IMR-90 (cell line): ENCODE measurements around the gene TP63. TPM values are rescaled to one million over a fixed set of nuclear protein-coding genes. Genes with fewer than 3 reads are reported as not detected.

Source experiments
- ATAC-seq: fragments of 200-7000 bp; cut with Tn5 transposase; 2 replicates; pipeline ENCODE4 v1.9.1; 2020; ENCODE audit warnings: low read depth, mild to moderate bottlenecking, moderate library complexity
- BruUV-seq: library from RNA; stranded (reverse); fragments of 400-500 nt; replicated peaks from 2 replicates; lab custom pipeline; 2021; lab: Mats Ljungman, UMichigan
- CTCF ChIA-PET: fragments of 300-600 bp; formaldehyde crosslinking; extraction: SDS; loops from one replicate; lab custom pipeline; 2021; ENCODE audit warnings: antibody characterized with exemption; lab: Yijun Ruan, JAX
- POLR2A ChIA-PET: fragments of 300-600 bp; sonication (Branson Sonifier 250); formaldehyde crosslinking; loops from one replicate; lab custom pipeline; 2022; ENCODE audit warnings: antibody characterized with exemption; ENCODE audit not compliant: unreplicated experiment; lab: Charles Lee
- DNase-seq: peaks from one replicate; pipeline ENCODE4 v3.0.0; 2013
- H2AFZ ChIP-seq: replicated peaks from 2 replicates; pipeline ENCODE3; 2013; ENCODE audit warnings: low read length, mild to moderate bottlenecking; ENCODE audit not compliant: poor library complexity
- H2AK5ac ChIP-seq: 2 replicates; pipeline ENCODE4 v1.6.1; 2013; ENCODE audit warnings: low read depth, low read length, inconsistent platforms
- H2AK9ac ChIP-seq: replicated peaks from 2 replicates; pipeline ENCODE3; 2013; ENCODE audit warnings: mild to moderate bottlenecking, low read depth, low read length, moderate library complexity; ENCODE audit not compliant: poor library complexity
- H2BK120ac ChIP-seq: 2 replicates; pipeline ENCODE4 v1.6.1; 2013; ENCODE audit warnings: low read depth, low read length, inconsistent platforms
- H2BK15ac ChIP-seq: 3 replicates; pipeline ENCODE4 v1.6.1; 2013; ENCODE audit warnings: low read depth, low read length, inconsistent platforms
- H2BK20ac ChIP-seq: 2 replicates; pipeline ENCODE4 v1.6.1; 2013; ENCODE audit warnings: low read depth, mild to moderate bottlenecking, inconsistent platforms, low read length, moderate library complexity
- H2BK5ac ChIP-seq: 2 replicates; pipeline ENCODE4 v1.6.1; 2013; ENCODE audit warnings: mild to moderate bottlenecking, low read depth, low read length, inconsistent platforms; ENCODE audit not compliant: poor library complexity, severe bottlenecking
- H3K14ac ChIP-seq: replicated peaks from 2 replicates; pipeline ENCODE4 v1.6.1; 2013; ENCODE audit warnings: low read depth, low read length, inconsistent platforms
- H3K18ac ChIP-seq: 2 replicates; pipeline ENCODE4 v1.6.1; 2013; ENCODE audit warnings: low read depth, low read length, control low read depth
- H3K23ac ChIP-seq: 2 replicates; pipeline ENCODE4 v1.6.1; 2013; ENCODE audit warnings: low read depth, low read length, inconsistent platforms
- H3K27ac ChIP-seq: 2 replicates; pipeline ENCODE4 v1.5.1; 2013; ENCODE audit warnings: mild to moderate bottlenecking, control low read depth, low read length; ENCODE audit not compliant: insufficient read depth
- H3K27me3 ChIP-seq: 2 replicates; pipeline ENCODE4 v1.6.1; 2013; ENCODE audit warnings: low read length; ENCODE audit not compliant: control insufficient read depth, insufficient read depth
- H3K36me3 ChIP-seq: 2 replicates; pipeline ENCODE4 v1.6.1; 2013; ENCODE audit warnings: low read length, mixed read lengths; ENCODE audit not compliant: control insufficient read depth, insufficient read depth
- H3K4ac ChIP-seq: 2 replicates; pipeline ENCODE4 v1.6.1; 2013; ENCODE audit warnings: low read depth, low read length, inconsistent platforms
- H3K4me1 ChIP-seq: 2 replicates; pipeline ENCODE4 v1.6.1; 2013; ENCODE audit warnings: low read length, mixed read lengths; ENCODE audit not compliant: control insufficient read depth, insufficient read depth
- H3K4me2 ChIP-seq: 2 replicates; pipeline ENCODE4 v1.6.1; 2013; ENCODE audit warnings: low read depth, mild to moderate bottlenecking, control low read depth, low read length, moderate library complexity
- H3K4me3 ChIP-seq: 2 replicates; pipeline ENCODE4 v1.5.1; 2013; ENCODE audit warnings: low read depth, mild to moderate bottlenecking, control low read depth, low read length, moderate library complexity; ENCODE audit not compliant: insufficient read depth
- H3K56ac ChIP-seq: 2 replicates; pipeline ENCODE4 v1.6.1; 2013; ENCODE audit warnings: low read length, inconsistent platforms; ENCODE audit not compliant: insufficient read depth; ENCODE audit errors: extremely low read depth
- H3K79me1 ChIP-seq, 2 experiments: 2 replicates each; pipeline ENCODE4 v1.6.1; 2013; ENCODE audit warnings: low read length in 2 of 2, inconsistent platforms in 1 of 2, low read depth in 1 of 2
- H3K9ac ChIP-seq: 2 replicates; pipeline ENCODE4 v1.6.1; 2013; ENCODE audit warnings: low read depth, low read length, control low read depth
- H3K9me1 ChIP-seq: 2 replicates; pipeline ENCODE4 v1.6.1; 2013; ENCODE audit warnings: low read length, inconsistent platforms; ENCODE audit not compliant: insufficient read depth
- H3K9me3 ChIP-seq: 2 replicates; pipeline ENCODE4 v1.6.1; 2013; ENCODE audit warnings: low read length; ENCODE audit not compliant: control insufficient read depth, insufficient read depth
- H4K20me1 ChIP-seq: 2 replicates; pipeline ENCODE4 v1.6.1; 2013; ENCODE audit warnings: low read length, inconsistent platforms; ENCODE audit not compliant: insufficient read depth
- H4K5ac ChIP-seq: 2 replicates; pipeline ENCODE4 v1.6.1; 2013; ENCODE audit warnings: mild to moderate bottlenecking, low read depth, low read length, control low read depth
- H4K8ac ChIP-seq, 2 experiments: 2 replicates each; pipeline ENCODE4 v1.6.1; 2013; ENCODE audit warnings: low read depth in 2 of 2, low read length in 2 of 2, control low read depth in 1 of 2, inconsistent platforms in 1 of 2
- H4K91ac ChIP-seq: 2 replicates; pipeline ENCODE4 v1.6.1; 2013; ENCODE audit warnings: low read depth, low read length, inconsistent platforms; ENCODE audit not compliant: insufficient read depth
- CEBPB ChIP-seq: IDR thresholded peaks from 2 replicates; pipeline ENCODE4 v1.6.1; 2012; ENCODE audit warnings: low read depth, low read length, improper control_type of control experiment
- MAFK ChIP-seq: IDR thresholded peaks from 2 replicates; pipeline ENCODE4 v1.6.1; 2012; ENCODE audit warnings: low read depth, low read length, improper control_type of control experiment
- RCOR1 ChIP-seq: IDR thresholded peaks from 2 replicates; pipeline ENCODE4 v1.6.1; 2012; ENCODE audit warnings: mild to moderate bottlenecking, low read length, improper control_type of control experiment; ENCODE audit not compliant: insufficient replicate concordance
- SMC3 ChIP-seq: fragments of 150-350 bp; IDR thresholded peaks from 2 replicates; pipeline ENCODE4 v1.6.1; 2016; ENCODE audit warnings: low read depth, mild to moderate bottlenecking, antibody characterized with exemption, low read length, moderate library complexity
- USF2 ChIP-seq: fragments of 150-350 bp; IDR thresholded peaks from 2 replicates; pipeline ENCODE4 v1.6.1; 2017; ENCODE audit warnings: mild to moderate bottlenecking, antibody characterized with exemption, low read length, low read depth
- WGBS, 2 experiments: methylation state at CpG; one replicate each; pipeline versions ENCODE4 v1.1.5 to v1.1.7; 2013; ENCODE audit warnings: missing lambda C conversion rate in 2 of 2; ENCODE audit not compliant: insufficient read length in 1 of 2; ENCODE audit errors: extremely low coverage in 2 of 2; 5-methylcytosine and 5-hydroxymethylcytosine counted together
- dilution Hi-C: fragments of 300-500 bp; cut with HindIII; formaldehyde crosslinking; loops from one replicate; pipeline ENCODE4 v1.14.3; 2018; ENCODE audit warnings: low sequenced_read_pairs; ENCODE audit not compliant: unreplicated experiment
- in situ Hi-C: fragments of 300-500 bp; cut with MboI; formaldehyde crosslinking; loops from 3 replicates; pipeline ENCODE4 v1.14.3; 2019; ENCODE audit warnings: low sequenced_read_pairs, inconsistent platforms, mixed read lengths
- intact Hi-C: fragments of 100-400 bp; cut with micrococcal nuclease; formaldehyde crosslinking; loops from 2 replicates; pipeline ENCODE4 v1.10.0; 2022
- polyA plus RNA-seq, 3 experiments: library from polyadenylated mRNA; depleted of rRNA; stranded (reverse); fragments of >200 nt; gene quantifications; 2 replicates each; pipeline ENCODE4 v1.2.3, GENCODE V29; 2012; ENCODE audit warnings: low replicate concordance in 1 of 3
- total RNA-seq: library from RNA; depleted of rRNA; stranded (reverse); fragments of >200 nt; gene quantifications from 2 replicates; pipeline ENCODE4 v1.2.3, GENCODE V29; 2012
- TF ChIP-seq, protein P1 (sequence below): conservative IDR thresholded peaks from 2 replicates; pipeline ENCODE4 v1.5.1; 2012; ENCODE audit warnings: mild to moderate bottlenecking, low read depth, low read length, improper control_type of control experiment

TP63 gene
- total and polyA plus RNA-seq, 2 of the 4 experiments (the other 2 are of a cell fraction), result not detected

GRCh38 chr3:189822726-189823125 lies 191.5 kb downstream of the TP63 start:
- POLR2A ChIA-PET, result no interaction called here
- no peaks in the 10 kb centered on the region for H3K36me3 ChIP-seq
- no peak overlapping the region for H3K27ac ChIP-seq
- H4K8ac ChIP-seq, result no peak overlapping the region
- no peak overlapping the region for H2BK120ac ChIP-seq
- TF ChIP-seq USF2 (no peak), CEBPB (no peak), RCOR1 (no peak), SMC3 (no peak), MAFK (no peak)
- TF ChIP-seq, protein P1, sequence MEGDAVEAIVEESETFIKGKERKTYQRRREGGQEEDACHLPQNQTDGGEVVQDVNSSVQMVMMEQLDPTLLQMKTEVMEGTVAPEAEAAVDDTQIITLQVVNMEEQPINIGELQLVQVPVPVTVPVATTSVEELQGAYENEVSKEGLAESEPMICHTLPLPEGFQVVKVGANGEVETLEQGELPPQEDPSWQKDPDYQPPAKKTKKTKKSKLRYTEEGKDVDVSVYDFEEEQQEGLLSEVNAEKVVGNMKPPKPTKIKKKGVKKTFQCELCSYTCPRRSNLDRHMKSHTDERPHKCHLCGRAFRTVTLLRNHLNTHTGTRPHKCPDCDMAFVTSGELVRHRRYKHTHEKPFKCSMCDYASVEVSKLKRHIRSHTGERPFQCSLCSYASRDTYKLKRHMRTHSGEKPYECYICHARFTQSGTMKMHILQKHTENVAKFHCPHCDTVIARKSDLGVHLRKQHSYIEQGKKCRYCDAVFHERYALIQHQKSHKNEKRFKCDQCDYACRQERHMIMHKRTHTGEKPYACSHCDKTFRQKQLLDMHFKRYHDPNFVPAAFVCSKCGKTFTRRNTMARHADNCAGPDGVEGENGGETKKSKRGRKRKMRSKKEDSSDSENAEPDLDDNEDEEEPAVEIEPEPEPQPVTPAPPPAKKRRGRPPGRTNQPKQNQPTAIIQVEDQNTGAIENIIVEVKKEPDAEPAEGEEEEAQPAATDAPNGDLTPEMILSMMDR, result no peak
- intact Hi-C loops, result no loop called here
- H4K5ac ChIP-seq, result no peak overlapping the region
- no peak overlapping the region for H3K18ac ChIP-seq
- ATAC-seq (no peak), DNase-seq (no peak)
- H3K9me1 ChIP-seq, result no peaks in the 10 kb centered on the region
- BruUV-seq, result no TSS peak
- no peak overlapping the region for H3K9ac ChIP-seq
- H3K27me3 ChIP-seq, result no peaks in the 10 kb centered on the region
- no peak overlapping the region for H2AK9ac ChIP-seq
- WGBS, 2 experiments, result 86% methylated on average over 2 of the region's 3 CpGs; no CpG with 5 or more reads in 1 of the 2 experiments
- dilution Hi-C loops, result no loop called here
- H2AFZ ChIP-seq, result no peak overlapping the region
- in situ Hi-C loops, result no loop called here
- no peak overlapping the region for H2BK20ac ChIP-seq
- H4K91ac ChIP-seq, result no peak overlapping the region
- H3K4ac ChIP-seq, result no peak overlapping the region
- no peak overlapping the region for H3K23ac ChIP-seq
- no peak overlapping the region for H3K14ac ChIP-seq
- no peak overlapping the region for H3K4me2 ChIP-seq
- no peaks in the 10 kb centered on the region; the same call in 1 of the 2 replicates for H3K4me1 ChIP-seq
- no peak overlapping the region for H3K56ac ChIP-seq
- H3K4me3 ChIP-seq, result no peak overlapping the region
- no peaks in the 10 kb centered on the region for H3K9me3 ChIP-seq
- H2BK15ac ChIP-seq, result no peak overlapping the region
- no peak overlapping the region for H2AK5ac ChIP-seq
- H4K20me1 ChIP-seq, result no peaks in the 10 kb centered on the region
- no peaks in the 10 kb centered on the region for H3K79me1 ChIP-seq
- CTCF ChIA-PET, result no interaction called here
- no peak overlapping the region for H2BK5ac ChIP-seq
